GDM1 (cell line): Measurements from ENCODE around the gene PLIN1.

Experiments used
- DNase-seq: peaks from one replicate; lab custom pipeline; 2025; lab: John Stamatoyannopoulos, UW

Gene PLIN1

DNA sequence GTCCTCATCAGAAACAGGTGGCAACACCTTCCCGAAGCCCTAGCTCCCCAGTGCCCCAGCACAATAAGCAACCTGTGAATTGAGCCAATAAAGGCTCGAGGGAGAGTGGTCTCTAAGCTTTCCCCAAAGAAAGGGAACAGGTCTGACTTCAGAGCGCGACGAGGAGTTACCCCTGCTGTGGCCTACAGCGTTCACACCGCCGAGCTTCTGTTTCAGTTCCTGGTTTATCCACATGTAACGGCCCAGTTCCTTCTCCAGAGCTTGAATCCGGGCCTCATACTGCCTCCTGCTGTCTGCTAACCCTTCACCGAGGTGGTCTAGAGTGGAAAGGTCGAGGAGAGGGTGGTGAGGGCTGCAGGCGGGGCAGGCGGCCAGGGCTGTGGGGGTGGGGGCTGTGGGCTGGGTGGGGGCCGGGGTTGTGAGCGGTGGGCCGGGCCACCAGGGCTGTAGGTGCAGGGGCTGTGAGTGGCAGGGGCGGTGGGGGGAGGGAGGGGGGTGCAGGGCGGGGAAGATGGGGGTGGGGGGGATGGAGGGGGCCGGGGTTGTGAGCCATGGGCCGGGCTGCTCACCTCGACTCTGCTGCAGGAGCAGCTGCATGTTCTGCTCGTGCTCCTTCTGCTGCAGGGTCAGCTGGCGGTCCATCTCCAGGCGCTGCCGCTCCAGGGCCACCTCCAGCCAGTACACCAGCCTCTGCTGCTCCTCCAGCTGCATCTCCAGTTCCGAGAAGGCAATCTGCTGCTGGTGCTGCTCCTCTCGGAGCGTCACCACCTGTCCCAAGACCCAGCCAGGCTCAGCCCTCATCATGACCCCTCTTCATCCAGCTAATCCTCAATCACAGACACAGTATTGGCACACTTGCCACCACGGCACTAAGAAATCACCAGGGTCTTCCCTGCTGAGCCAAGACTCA, 50.1 kb downstream of the PLIN1 start:
- no peak for DNase-seq

DNA sequence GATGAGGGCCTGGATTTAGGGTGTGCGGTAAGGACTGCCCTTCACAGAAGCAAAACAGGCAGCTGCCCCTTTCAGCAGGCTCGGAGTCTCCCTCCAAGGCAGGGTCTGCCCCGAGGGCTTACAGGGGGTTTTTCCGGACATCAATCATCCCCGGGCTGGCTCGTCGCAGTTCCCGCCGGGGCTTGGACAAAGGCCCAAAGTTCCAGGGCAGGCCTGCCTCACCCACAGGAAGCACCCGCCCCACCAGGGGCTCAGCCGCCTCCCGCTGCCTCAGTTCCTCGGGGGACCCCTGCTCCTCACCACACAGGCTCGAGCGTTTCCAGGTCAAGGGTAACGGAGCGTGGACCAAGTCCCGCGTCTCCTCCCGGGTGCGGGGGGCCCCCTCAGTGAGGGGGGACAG, 50.9 kb downstream of the PLIN1 start:
- DNase-seq = no peak

DNA sequence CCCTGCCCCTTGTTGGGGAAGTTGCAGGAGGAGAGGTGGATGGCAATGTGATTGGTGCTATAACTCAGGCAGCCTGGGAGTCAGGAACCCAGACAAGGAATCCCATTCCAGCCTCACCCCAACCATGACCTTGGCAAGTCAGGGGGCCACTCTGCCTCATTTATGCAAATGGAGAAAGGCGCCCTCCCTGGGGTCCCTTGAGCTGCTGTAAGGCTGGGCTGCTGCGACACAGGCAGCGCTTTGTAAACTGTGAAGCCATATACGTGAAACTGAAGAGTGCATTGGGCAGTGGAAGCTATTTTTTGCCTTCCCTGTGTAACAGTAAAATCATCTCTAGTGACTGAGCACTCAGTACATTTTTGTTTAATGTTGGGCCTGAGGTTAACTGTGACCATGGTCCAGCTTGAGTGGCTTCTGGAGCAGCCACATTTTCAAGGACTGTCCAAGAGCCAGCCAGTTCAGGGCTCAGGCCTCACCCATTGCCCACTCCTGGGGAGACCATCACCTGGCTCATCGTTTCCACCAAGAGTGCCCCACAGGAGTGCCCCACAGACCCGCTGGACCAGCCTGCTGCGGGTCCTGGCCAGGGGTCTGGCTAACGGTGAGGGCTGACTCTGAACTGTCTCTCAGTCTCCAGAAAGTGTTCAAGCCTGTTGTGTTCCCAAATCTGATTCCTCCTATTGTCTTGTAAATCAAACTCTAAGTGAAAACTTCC, 51.8 kb downstream of the PLIN1 start:
- no peak for DNase-seq

DNA sequence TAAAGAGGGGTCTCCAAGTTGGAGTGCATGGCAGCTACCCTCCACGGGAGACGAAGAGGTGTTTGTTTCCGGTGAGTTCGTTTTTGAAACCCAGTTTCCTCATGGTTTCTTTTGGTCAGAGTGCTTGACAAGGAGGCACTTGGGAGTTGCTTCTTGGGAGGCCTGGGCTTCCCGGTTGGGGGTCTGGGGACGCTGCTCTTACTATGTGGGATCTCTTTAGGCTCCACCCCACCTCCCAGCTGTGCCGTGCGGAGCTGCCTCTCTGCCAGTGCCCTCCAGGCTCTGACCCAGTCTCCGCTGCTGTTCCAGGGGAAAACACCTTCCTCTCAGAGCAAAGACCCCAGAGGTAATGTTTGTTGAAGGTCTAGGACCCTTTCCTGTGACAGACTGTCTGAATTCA, 53.5 kb downstream of the PLIN1 start:
- no peak for DNase-seq

DNA sequence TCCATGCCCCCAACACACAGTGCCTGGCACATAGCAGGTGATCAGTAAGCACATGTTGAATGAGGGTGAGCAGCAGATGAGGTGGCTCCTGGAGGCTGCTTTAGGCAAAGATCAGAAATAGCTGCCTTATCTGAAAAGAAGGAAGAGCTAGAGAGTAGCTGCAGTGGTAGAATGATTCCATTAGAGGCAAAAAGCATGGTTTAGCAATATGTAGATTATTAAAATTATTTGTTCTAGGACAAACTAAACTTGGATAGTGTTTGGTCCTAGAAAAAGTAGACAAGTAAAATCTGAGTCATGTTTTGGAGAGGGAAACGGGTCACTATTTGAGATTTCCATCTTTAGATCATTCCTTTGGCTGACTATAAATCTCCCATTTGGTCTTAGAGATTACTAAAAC, 56.0 kb downstream of the PLIN1 start:
- no peak for DNase-seq

DNA sequence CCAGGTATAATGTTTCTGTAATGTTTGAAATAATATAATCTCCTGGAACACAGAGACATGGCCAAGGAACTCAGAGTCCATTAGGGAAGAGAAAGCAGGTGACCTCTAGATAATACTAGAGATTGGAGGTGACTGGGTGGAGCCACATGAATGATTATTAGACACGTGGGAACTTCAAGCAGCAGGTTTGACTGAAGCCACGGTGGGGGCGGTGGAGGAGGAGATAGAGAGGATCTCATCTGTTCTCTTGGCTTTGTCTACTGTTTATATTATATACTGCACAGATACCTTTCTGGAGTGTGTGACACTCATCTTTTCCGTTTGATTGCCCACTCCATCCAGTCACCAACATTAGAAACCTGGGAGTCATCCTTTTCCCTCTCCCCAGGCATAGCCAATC, 57.6 kb downstream of the PLIN1 start:
- DNase-seq = no peak

DNA sequence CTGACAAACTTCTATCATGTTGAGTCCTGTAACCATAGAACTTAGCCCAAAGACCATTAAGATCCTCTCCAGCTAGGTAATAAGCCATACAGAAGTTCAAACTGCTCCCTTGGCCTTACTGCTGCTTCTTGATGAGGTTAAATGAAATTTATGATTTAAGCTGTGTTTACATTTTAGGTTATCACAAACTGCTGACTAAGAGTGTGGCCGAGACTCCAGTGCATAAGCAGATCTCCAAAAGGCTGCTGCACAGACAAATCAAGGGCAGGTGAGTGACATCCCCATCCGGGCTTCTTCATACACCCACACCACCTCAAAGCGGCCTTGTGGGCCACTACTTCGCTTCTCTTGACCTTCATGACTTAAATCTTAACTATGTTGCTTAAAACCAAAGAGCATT, 62.9 kb downstream of the PLIN1 start:
- DNase-seq = no peak

DNA sequence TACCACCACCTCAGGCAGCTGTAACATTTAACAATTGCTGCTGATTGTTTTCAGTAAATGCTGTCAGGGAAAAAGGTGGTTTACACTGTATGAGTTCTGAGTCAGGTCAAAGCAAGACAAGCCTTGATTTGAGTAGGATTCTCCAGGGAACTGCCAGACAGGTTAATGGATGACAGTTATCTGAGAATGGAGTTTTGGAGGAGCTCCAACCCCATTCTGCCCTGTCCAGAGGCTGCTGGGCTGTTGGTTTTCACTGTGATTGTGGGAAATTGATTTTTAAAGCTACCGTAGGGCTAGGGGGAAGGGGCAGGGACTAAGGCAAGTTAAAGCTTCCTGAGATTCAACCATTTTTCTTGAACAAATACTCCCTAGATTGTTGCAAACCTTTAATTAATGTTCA, 64.0 kb downstream of the PLIN1 start:
- no peak for DNase-seq
